ENCODE results near the gene SLC6A13.
"Not testable (repeated sequence)": the region's sequence is repeated elsewhere in the genome, so short reads cannot be mapped to it uniquely, and the experiment has no call there.

SLC6A13 gene

DNA sequence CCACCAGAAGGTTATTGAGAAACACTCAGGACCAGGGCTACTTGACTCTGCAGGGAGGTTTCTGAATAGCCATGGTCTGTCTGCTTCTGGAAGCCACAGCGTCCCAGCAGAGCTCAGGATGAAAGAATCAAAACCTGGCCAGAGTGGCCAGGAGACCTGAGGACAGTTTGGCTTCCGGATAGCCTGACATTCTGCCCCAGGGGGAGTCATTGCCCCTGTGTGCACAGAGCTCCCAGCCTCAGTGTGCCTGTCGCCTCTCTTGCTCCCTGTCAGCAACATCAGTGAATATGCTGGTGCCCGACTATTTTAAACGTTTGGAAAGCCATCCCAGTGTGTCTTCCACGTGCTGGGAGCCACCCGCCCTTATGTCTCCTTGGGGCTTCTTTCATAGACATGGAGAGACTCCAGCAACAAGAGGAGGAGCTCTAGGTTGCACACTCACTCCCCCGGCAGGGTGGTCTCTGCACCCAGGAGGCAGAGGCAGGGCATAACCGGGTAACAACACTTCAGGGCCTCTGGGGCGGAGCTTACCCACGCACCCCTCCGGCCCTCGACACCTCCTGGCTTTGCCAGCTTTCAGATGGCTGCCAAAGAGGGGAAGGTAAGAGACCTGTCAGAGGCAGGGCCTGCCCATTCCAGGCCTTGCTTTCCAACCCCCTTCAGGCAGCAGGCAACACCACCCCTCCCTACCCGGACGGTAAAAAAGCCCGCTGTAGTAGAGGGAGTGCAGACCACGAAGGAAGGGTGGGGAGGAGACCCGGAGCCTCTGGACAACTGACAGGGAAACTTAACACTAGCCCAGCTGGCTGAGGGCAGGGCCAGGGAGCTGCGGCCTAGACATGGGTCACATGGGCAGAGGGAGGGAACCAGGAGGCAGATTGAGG, 29.7 kb downstream of the SLC6A13 start:
- no peak for DNase-seq

- DNase-seq = peak in 1 of 2 experiments; percentile 35
Observed at GRCh38 chr12:230925-231671, 31.5 kb downstream of the SLC6A13 start.

DNA sequence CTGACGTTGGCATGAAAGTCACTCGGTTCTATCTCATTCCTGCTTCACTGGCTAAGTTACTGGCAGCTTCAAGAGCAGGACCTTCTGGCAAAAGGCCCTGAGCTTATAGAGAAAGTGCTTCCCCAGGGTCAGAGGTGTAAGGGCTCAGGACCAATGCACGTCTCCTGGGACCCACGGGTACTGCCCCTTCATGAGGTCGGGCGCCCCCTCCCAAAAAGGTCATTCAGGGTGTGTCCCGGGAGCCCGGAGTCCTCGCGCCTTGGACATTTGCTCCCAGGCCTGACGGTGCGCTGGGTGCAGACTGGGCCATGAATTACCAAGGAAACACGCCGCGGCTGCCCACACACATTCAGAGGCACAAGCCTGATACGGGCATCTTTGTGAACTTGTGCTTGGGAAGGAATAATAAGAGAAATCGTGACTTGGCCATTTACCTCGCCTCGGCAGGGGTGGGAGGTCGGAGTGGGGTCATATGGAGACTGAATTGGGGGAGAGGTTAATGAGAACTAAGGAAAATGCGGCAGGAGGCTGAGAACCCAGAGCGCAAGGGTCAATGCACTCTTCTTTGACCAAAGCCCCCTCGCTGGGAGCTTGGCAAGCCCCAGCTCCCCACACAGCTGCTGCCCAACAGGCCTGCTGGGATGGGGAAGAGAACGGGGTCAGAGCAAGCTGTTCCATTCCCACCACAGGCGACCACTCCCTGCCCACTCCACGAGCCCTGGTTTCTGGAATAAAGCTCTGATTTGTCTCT, 33.0 kb downstream of the SLC6A13 start:
- DNase-seq = no peak

DNA sequence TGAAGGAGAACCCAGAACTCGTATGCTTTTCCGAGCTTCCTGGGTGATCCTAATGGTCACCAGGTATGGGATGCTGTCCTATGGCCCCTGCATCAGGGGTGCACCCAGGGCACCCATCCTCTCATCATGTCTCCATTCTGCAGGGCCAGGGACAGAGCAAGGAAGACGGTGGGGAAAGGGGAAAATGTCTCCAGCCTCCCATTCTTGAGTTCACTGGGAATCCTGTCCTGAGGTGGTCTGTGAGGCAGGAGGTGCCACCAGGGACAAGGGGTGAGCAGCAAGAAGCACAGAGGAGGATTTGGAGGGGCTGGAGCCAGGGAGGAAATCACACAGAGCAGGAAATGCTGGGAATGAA, 33.8 kb downstream of the SLC6A13 start:
- no peak for DNase-seq

DNA sequence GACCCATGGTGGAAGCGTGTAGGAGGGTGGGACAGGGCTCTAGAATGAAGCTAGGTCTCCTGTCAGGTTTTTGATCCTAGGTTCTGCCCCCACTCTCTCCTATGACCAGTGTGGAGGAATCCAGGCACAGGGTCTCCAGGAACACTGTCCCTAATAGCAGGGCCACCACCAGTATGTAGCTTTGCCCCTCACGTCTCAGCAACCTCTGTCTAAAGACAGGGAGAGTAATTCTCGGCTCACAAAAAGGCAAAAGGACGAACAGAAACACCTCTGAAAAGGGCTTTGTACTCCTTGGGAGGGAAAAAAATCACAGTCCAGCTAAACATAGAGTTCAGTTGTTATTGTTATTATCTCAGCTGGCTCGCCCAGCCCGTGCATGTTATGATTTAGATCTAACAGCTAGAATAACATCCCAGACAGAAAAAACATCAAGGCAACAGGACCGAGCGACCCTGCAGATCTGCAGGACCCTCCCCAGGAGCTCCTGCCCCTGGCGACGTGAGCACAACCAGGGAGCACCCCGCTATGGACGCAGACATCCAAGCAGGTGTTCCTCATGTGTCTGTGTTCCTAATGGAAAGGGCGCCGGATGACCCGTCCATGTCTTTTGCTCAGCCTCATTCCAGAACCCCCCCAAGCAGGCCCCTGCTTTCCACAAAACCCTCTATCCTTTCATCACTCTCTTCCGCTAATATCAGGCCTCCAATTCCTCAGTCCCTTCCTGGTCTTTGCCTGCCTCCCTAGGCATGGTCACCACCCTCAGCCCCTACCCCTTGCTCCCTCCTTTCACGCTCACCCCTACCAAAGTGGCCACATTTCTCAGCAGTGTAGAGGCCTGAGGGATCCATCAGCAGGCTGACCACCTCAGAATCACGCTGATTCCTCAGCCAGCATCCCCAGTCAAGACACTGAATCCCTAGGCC, 34.5 kb downstream of the SLC6A13 start:
- no peak for DNase-seq

DNA sequence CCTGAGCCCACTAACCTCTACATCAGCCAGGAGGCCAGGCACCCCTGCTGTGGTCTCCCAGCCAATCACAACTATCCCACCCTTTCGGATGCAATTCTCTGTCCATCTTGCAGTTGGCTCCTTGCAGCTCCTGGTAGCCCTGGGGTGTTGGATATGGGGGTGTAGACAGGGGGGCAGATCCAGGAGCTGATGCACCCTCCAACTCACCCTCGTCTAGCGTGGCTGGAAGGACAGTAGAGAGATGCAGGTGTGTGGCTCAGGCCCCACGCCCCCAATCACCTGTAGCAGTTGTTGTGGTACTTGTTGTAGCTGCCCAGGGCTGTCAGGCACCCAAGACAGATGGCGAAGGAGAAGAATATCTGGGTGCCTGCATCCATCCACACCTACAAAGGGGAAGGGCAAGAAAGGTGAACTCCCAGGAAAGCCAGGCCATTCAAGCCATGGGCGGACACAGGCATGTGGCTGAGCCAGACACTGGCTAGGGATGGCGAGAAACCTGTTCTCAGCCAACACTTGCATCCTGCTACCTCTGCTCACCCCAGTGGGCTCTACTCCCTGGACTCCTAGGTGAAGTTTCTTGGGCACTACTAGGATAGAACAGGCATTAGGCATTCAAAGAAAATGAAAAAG, 35.2 kb downstream of the SLC6A13 start:
- no peak for DNase-seq

- DNase-seq = no peak
Observed at GRCh38 chr12:226401-226800, 36.2 kb downstream of the SLC6A13 start.

DNA sequence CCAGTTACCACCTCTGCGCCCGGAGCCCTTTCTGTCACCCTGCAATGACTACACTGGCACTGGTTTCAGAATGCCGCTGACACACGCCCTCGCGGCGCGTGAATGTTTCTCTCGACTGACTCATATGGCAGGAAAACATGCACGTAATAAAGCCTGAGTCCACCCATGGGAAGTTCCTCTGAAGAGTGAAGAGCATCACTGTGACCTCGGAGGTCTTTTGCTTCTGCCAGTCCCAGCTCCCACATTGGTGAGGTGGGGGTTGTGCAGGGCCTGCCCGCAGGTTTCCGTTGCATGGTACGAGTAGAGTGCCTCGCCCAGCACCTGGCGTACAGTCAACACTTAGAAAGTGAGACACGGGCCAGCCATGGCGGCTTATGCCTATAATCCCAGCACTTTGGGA, 37.6 kb downstream of the SLC6A13 start:
- no peak for DNase-seq

- DNase-seq = no peak
Observed at GRCh38 chr12:224330-224729, 38.3 kb downstream of the SLC6A13 start.

- no peak for DNase-seq
Observed at GRCh38 chr12:223841-224240, 38.8 kb downstream of the SLC6A13 start.

DNA sequence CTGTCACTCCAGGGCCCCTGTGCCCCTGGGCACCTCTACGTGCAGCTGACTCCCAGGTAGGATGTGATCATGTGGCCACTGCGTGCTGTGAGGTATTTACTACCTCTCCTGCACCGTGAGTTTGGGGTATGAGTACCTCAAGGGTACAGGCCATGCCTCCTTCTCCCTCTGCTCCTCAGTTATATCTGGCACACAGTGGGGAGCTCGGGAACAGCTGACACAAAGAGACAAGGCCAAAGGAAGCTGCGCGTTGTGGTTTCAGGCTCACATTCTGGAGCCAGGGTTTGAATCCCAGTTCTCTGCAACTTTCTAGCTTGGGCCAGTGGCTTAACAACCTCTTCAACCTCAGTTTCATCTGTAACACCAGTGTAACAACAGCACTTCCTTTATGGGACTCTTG, 40.9 kb downstream of the SLC6A13 start:
- no peak for DNase-seq

DNA sequence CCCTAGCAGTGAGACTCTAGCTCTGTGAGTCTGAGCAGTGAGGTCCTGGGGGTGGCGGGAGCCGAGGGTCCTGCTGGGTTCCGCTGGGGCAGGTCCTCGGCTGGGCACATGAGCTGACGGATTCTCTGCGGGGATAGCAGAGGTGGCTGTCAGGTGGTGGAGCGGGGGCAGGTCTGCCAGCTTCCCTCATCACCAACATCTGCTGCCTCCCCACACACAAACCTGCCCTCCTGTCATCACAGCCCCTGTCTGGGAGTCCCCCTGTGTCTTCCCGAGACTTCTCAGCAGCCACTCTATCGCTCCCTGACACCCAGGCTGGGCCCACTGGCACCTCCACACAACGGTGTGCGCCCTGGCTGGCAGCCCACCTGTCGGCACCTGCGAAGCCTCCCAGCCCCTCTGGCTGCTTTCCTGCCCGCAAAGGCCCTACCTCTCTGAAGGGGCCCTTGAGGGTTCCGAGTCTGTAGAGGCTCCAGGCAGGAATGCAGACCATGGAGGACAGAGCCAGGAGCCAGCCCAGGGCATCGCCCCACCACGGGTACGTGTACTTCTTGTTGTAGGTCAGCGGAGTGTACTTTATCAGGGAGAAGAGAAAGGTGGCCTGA, 41.6 kb downstream of the SLC6A13 start:
- DNase-seq = no peak

DNA sequence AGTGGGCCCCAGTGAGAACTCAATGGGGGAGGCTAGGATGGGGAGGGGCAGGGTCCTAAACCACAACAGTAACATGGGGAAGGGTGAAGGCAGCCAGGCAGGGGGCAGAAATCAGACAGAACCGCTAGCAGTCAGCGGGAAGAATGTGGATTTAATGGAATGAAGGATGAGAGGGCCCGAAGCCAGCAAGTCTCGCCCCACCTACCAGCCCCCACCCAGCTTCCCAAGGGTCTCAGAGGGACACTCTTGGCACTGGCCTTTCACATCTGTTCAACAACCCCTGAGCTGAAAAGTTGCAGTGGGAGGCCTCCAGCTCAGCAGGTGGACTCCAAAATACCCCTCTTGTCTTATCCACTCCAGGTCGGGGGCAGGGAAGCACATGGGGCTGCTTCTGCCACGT, 42.1 kb downstream of the SLC6A13 start:
- no peak for DNase-seq

GRCh38 chr12:219891-220352, 42.7 kb downstream of the SLC6A13 start:
- DNase-seq = peak; percentile 73 to 78

- DNase-seq = no peak
Observed at GRCh38 chr12:218728-219590, 43.7 kb downstream of the SLC6A13 start.

- DNase-seq = no peak
Observed at GRCh38 chr12:218221-218620, 44.4 kb downstream of the SLC6A13 start.

DNA sequence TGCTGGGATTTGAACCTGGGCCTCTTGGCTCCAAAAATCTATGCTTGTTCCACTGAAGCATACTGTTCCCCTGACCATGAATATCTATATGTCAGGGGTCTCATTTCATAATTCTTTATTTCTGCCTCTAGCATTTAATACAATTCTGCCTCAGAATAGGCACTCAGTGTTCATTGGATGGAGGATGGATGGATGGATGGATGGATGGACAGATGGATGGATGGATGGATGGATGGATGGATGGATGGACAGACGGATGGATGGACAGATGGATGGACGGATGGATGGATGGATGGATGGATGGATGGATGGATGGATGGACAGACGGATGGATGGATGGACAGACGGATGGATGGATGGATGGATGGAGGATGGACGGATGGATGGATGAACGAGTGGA, 45.6 kb downstream of the SLC6A13 start:
- DNase-seq = not testable (repeated sequence)

GRCh38 chr12:215116-215515, 47.5 kb downstream of the SLC6A13 start:
- no peak for DNase-seq

GRCh38 chr12:214003-214741, 48.5 kb downstream of the SLC6A13 start, which contains the start of gene SLC6A12:
Gene SLC6A12, minus strand, starts transcription at chr12:214157. Its CDS starts 4,171 bp downstream, at chr12:209986.
- no peak for DNase-seq
